ENCODE measurements around the gene LCE5A.

- no peak for TF ChIP-seq POLR2A (IDR thresholded peaks at IDR 0.05; ENCODE audit: extremely low read depth, insufficient read length)
- TF ChIP-seq CTCF (IDR thresholded peaks at IDR 0.05; ENCODE audit: low read depth, low read length), result no peak
- no peak for TF ChIP-seq MYC (IDR thresholded peaks at IDR 0.05; ENCODE audit: low read depth, low read length)
Observed at GRCh38 chr1:152525080-152525641, 14.6 kb downstream of the LCE5A start.

Measured in NB4 (cell line).